ENCODE data around the gene PCBP3.
A peak's percentile ranks its signal among the peaks of the same experiment; 100 is the strongest.
"Not testable (repeated sequence)": the region's sequence is repeated elsewhere in the genome, so short reads cannot be mapped to it uniquely, and the experiment has no call there.

The PCBP3 gene

GRCh38 chr21:45643021-45643980, at the start of gene PCBP3:
Gene PCBP3 (plus strand): TSS chr21:45643725. CDS start chr21:45850086, 206,361 bp downstream.
- peak; percentile 94 for DNase-seq (ENCODE audit: low spot score)

GRCh38 chr21:45594721-45595489, 48.6 kb upstream of the PCBP3 start:
- DNase-seq (ENCODE audit: low spot score), result no peak

GRCh38 chr21:45595574-45596295, 47.8 kb upstream of the PCBP3 start:
- no peak for DNase-seq (ENCODE audit: low spot score)

DNA sequence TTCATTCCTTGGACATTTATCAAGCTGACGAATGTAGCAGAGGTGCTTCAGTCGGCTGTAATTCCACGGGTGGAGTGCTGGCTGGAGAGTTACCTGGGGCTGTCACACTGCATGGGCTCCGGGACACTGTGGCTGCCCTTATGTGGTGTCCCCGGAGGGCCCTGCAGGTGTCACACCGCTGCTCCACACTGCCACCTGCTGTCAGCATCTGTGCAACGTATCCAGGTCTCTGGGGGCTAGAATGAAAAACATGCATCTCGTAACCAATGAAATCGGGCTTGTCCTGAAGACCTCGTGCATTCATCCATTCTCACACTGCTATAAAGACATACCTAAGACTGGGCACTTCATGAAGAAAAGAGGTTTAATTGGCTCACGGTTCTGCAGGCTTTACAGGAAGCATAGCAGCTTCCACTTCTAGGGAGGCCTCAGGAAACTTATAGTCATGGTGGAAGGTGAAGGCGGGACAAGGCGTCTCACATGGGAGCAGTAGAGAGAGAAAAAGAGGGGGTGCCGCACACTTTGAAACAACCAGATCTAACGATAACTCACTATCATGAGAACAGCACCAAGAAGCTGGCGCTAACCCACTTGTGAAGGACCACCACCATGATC, 46.7 kb upstream of the PCBP3 start:
- DNase-seq (ENCODE audit: low spot score), result peak; percentile 81

DNA sequence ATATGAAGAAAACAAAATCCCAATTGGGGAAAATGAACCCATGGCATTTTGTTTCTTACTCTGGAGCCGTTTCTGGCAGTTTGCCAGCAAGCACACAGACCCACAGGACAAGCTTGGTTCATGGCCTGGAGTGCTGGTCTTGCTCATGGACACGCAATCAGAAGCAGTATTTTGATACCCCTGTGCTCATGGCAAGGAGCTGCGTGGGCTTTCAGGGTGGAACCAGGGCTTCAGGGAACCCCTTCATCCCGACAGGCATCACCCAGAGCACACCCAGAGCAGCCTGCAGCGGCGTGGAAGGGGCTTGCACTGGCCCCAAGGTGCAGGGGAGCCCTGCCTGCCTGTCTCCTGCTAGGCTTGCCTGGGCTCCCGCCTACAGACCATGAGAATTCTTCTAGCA, 45.4 kb upstream of the PCBP3 start:
- DNase-seq (ENCODE audit: low spot score), result no peak

GRCh38 chr21:45598666-45599065, 44.9 kb upstream of the PCBP3 start:
- no peak for DNase-seq (ENCODE audit: low spot score)

DNA sequence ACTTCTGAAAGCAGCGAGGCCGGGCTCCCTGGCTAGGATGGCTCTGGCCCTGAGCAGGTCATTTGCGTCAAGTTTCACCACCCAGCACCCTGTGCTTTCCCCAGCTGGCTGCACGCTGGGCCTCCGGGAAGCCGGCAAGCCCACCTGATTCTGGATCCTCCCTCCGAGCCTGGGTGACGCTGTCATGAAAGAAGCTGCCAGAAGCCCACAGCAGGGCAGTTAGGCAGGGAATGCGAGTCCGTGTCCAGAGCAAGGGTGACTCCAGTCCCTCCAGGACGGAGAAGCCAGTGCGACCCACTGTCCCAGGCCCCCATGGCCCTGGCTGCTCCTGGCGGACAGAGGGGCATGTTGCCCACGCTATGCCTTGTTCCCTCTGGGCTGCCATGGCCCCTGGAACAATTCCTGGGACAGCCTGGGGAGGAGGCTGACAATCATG, 44.4 kb upstream of the PCBP3 start:
- no peak for DNase-seq (ENCODE audit: low spot score)

GRCh38 chr21:45600248-45600647, 43.3 kb upstream of the PCBP3 start:
- DNase-seq (ENCODE audit: low spot score), result no peak

DNA sequence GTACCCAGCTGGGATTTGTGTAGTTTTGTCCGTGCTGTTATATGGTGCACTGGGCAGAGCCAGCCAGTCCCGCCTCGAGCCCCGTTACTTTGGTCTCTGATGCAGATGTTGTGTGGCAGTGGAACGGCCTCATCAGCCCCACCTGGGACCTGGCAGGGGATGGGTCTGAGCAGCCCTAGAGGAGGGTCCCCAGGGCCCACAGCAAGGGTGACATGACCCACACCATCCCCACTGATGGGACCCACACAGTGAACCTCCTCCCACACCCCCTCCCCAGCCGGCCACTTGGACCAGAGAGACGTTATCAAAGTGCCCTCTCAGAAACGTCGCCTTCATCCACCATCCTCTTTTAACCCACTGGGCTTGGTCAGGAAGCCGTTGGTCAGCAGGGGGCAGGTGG, 42.0 kb upstream of the PCBP3 start:
- DNase-seq (ENCODE audit: low spot score), result no peak

DNA sequence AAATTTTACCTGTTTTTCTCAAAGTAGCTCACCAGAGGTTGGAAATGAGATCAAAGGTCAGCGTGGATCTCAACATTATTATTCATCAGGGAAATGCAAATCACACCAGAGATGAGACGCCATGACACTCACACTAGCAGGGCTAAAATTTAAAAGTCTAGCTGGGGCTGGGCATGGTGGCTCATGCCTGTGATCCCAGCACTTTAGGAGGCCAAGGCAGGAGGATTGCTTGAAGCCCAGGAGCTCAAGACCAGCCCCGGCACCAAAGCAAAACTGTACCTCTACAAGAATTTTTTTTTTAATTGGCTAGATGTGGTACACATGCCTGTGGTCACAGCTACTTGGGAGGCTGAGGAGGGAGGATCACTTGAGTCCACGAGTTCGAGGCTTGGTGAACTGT, 41.4 kb upstream of the PCBP3 start:
- DNase-seq (ENCODE audit: low spot score), result no peak

DNA sequence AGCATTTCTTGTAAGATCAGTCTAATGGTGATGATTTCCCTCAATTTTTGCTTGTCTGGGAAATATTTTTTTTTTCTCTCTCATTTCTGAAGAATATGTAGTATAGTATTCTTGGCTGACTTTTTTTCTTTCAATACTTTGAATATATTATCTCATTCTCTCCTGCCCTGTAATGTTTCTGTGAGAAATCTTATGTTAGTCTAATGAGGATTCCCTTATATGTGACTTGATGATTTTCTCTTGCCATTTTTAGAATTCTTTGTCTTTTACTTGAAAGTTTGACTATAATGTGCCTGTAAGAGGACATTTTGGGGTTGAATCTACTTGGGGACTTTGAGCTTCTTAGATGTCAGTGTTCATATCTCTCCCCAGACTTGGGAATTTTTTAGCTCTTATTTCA, 40.0 kb upstream of the PCBP3 start:
- no peak for DNase-seq (ENCODE audit: low spot score)

DNA sequence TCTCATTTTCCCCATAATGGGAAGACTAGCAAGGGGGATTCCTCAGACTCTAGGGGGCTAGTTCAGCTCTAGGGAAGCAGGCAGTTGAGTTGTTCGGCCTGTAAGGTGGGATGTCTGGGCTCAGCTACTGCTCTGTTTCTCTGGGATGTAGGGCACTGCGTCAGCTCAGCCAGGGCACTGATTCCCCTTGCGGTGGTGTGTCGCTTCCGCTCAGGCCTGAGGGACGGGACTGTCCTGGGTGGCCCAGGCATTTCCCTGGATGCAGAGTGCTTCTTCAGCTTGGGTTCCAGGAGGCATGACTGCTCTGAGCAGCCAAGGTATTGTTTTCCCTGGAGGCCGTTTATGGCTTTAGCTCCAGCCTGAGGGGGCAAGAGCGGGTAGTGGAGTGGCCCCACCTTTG, 38.8 kb upstream of the PCBP3 start:
- DNase-seq (ENCODE audit: low spot score), result not testable (repeated sequence)

GRCh38 chr21:45607021-45607908, 36.3 kb upstream of the PCBP3 start:
- peak; percentile 39 for DNase-seq (ENCODE audit: low spot score)

GRCh38 chr21:45607909-45608295, 35.6 kb upstream of the PCBP3 start:
- DNase-seq (ENCODE audit: low spot score), result no peak

DNA sequence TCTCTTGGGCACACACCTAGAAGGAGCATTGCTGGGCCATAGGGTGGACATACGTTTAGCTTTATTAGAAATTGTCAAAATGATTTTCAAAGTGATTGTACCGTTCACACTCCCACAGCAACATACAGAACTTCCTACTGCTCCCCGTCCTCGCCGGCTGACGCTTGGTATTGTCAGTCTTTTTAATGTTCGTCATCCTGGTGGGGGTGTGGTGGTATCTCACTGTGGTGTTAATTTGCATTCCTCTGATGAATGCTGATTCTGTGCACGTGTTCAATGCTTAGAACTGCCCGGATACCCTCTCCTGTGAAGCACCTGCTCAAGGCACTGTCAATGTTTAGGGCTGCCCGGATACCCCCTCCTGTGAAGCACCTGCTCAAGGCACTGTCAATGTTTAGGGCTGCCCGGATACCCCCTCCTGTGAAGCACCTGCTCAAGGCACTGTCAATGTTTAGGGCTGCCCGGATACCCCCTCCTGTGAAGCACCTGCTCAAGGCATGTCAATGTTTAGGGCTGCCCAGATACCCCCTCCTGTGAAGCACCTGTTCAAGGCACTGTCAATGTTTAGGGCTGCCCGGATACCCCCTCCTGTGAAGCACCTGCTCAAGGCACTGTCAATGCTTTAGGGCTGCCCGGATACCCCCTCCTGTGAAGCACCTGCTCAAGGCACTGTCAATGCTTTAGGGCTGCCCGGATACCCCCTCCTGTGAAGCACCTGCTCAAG, 34.6 kb upstream of the PCBP3 start:
- DNase-seq (ENCODE audit: low spot score), result not testable (repeated sequence)

DNA sequence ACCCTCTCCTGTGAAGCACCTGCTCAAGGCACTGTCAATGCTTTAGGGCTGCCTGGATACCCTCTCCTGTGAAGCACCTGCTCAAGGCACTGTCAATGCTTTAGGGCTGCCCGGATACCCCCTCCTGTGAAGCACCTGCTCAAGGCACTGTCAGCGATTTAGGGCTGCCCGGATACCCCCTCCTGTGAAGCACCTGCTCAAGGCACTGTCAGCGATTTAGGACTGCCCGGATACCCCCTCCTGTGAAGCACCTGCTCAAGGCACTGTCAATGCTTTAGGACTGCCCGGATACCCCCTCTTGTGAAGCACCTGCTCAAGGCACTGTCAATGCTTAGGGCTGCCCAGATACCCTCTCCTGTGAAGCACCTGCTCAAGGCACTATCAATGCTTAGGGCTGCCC, 33.9 kb upstream of the PCBP3 start:
- not testable (repeated sequence) for DNase-seq (ENCODE audit: low spot score)

DNA sequence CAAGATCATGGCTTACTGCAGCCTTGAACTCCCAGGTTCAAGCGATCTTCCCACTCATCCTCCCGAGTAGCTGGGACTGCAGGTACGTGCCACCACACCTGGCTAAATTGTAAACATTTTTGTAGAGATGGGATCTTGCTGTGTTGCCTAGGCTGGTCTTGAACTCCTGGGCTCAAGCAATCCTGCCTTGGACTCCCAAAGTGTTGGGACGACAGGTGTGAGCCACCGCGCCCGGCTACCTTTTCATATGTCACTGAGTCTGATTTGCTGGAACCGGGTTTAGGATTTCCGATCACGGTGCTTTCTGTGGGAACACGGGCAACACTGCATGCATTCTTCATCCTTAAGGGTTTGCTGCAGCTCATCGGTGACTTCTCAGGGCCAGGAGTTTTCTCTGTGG, 32.2 kb upstream of the PCBP3 start:
- no peak for DNase-seq (ENCODE audit: low spot score)

GRCh38 chr21:45611939-45612664, 31.4 kb upstream of the PCBP3 start:
- no peak for DNase-seq (ENCODE audit: low spot score)

GRCh38 chr21:45612665-45613019, 30.9 kb upstream of the PCBP3 start:
- not testable (repeated sequence) for DNase-seq (ENCODE audit: low spot score)

DNA sequence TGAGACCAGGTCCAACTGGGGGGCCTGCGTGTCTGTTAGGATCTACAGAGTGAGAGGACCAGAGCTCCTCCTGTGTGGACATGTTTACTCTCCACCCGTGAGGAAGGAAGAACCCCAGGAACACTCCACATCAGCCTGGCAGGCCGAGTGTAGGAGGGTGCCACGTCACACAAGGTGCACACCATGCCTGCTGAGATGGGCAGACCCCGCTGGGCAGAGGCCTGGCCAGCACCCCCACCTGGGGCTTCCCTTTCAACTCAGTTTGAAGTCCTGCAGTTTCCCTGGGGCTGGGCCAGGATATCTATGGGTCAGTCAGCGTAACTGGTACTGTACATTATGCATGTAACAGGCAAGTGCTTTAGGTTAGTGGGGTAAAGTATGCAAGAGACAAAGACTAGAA, 30.1 kb upstream of the PCBP3 start:
- no peak for DNase-seq (ENCODE audit: low spot score)
